IMR-90 (cell line): ENCODE measurements around the gene CHI3L1. TPM values are rescaled to one million over a fixed set of nuclear protein-coding genes. Genes with fewer than 3 reads are reported as not detected.

Experiments used
- ATAC-seq: fragments of 200-7000 bp; cut with Tn5 transposase; 2 replicates; pipeline ENCODE4 v1.9.1; 2020; ENCODE audit warnings: low read depth, mild to moderate bottlenecking, moderate library complexity
- Bru-seq: library from RNA; stranded (reverse); fragments of 400-500 nt; gene quantifications from one replicate; lab custom pipeline; 2021; lab: Mats Ljungman, UMichigan
- BruChase-seq, 2 experiments: library from RNA; stranded (reverse); fragments of 400-500 nt; gene quantifications; one replicate each; lab custom pipeline; 2021; lab: Mats Ljungman, UMichigan
- BruUV-seq: library from RNA; stranded (reverse); fragments of 400-500 nt; replicated peaks from 2 replicates; lab custom pipeline; 2021; lab: Mats Ljungman, UMichigan
- CTCF ChIA-PET: fragments of 300-600 bp; formaldehyde crosslinking; extraction: SDS; loops from one replicate; lab custom pipeline; 2021; ENCODE audit warnings: antibody characterized with exemption; lab: Yijun Ruan, JAX
- POLR2A ChIA-PET: fragments of 300-600 bp; sonication (Branson Sonifier 250); formaldehyde crosslinking; loops from one replicate; lab custom pipeline; 2022; ENCODE audit warnings: antibody characterized with exemption; ENCODE audit not compliant: unreplicated experiment; lab: Charles Lee
- DNase-seq: peaks from one replicate; pipeline ENCODE4 v3.0.0; 2013
- H2AFZ ChIP-seq: replicated peaks from 2 replicates; pipeline ENCODE3; 2013; ENCODE audit warnings: low read length, mild to moderate bottlenecking; ENCODE audit not compliant: poor library complexity
- H2AK5ac ChIP-seq: 2 replicates; pipeline ENCODE4 v1.6.1; 2013; ENCODE audit warnings: low read depth, low read length, inconsistent platforms
- H2AK9ac ChIP-seq: replicated peaks from 2 replicates; pipeline ENCODE3; 2013; ENCODE audit warnings: mild to moderate bottlenecking, low read depth, low read length, moderate library complexity; ENCODE audit not compliant: poor library complexity
- H2BK120ac ChIP-seq: 2 replicates; pipeline ENCODE4 v1.6.1; 2013; ENCODE audit warnings: low read depth, low read length, inconsistent platforms
- H2BK15ac ChIP-seq: 3 replicates; pipeline ENCODE4 v1.6.1; 2013; ENCODE audit warnings: low read depth, low read length, inconsistent platforms
- H2BK20ac ChIP-seq: 2 replicates; pipeline ENCODE4 v1.6.1; 2013; ENCODE audit warnings: low read depth, mild to moderate bottlenecking, inconsistent platforms, low read length, moderate library complexity
- H2BK5ac ChIP-seq: 2 replicates; pipeline ENCODE4 v1.6.1; 2013; ENCODE audit warnings: mild to moderate bottlenecking, low read depth, low read length, inconsistent platforms; ENCODE audit not compliant: poor library complexity, severe bottlenecking
- H3K14ac ChIP-seq: replicated peaks from 2 replicates; pipeline ENCODE4 v1.6.1; 2013; ENCODE audit warnings: low read depth, low read length, inconsistent platforms
- H3K18ac ChIP-seq: 2 replicates; pipeline ENCODE4 v1.6.1; 2013; ENCODE audit warnings: low read depth, low read length, control low read depth
- H3K23ac ChIP-seq: 2 replicates; pipeline ENCODE4 v1.6.1; 2013; ENCODE audit warnings: low read depth, low read length, inconsistent platforms
- H3K27ac ChIP-seq: 2 replicates; pipeline ENCODE4 v1.5.1; 2013; ENCODE audit warnings: mild to moderate bottlenecking, control low read depth, low read length; ENCODE audit not compliant: insufficient read depth
- H3K27me3 ChIP-seq: 2 replicates; pipeline ENCODE4 v1.6.1; 2013; ENCODE audit warnings: low read length; ENCODE audit not compliant: control insufficient read depth, insufficient read depth
- H3K36me3 ChIP-seq: 2 replicates; pipeline ENCODE4 v1.6.1; 2013; ENCODE audit warnings: low read length, mixed read lengths; ENCODE audit not compliant: control insufficient read depth, insufficient read depth
- H3K4ac ChIP-seq: 2 replicates; pipeline ENCODE4 v1.6.1; 2013; ENCODE audit warnings: low read depth, low read length, inconsistent platforms
- H3K4me1 ChIP-seq: 2 replicates; pipeline ENCODE4 v1.6.1; 2013; ENCODE audit warnings: low read length, mixed read lengths; ENCODE audit not compliant: control insufficient read depth, insufficient read depth
- H3K4me2 ChIP-seq: 2 replicates; pipeline ENCODE4 v1.6.1; 2013; ENCODE audit warnings: low read depth, mild to moderate bottlenecking, control low read depth, low read length, moderate library complexity
- H3K4me3 ChIP-seq: 2 replicates; pipeline ENCODE4 v1.5.1; 2013; ENCODE audit warnings: low read depth, mild to moderate bottlenecking, control low read depth, low read length, moderate library complexity; ENCODE audit not compliant: insufficient read depth
- H3K56ac ChIP-seq: 2 replicates; pipeline ENCODE4 v1.6.1; 2013; ENCODE audit warnings: low read length, inconsistent platforms; ENCODE audit not compliant: insufficient read depth; ENCODE audit errors: extremely low read depth
- H3K79me1 ChIP-seq, 2 experiments: 2 replicates each; pipeline ENCODE4 v1.6.1; 2013; ENCODE audit warnings: low read length in 2 of 2, inconsistent platforms in 1 of 2, low read depth in 1 of 2
- H3K9ac ChIP-seq: 2 replicates; pipeline ENCODE4 v1.6.1; 2013; ENCODE audit warnings: low read depth, low read length, control low read depth
- H3K9me1 ChIP-seq: 2 replicates; pipeline ENCODE4 v1.6.1; 2013; ENCODE audit warnings: low read length, inconsistent platforms; ENCODE audit not compliant: insufficient read depth
- H3K9me3 ChIP-seq: 2 replicates; pipeline ENCODE4 v1.6.1; 2013; ENCODE audit warnings: low read length; ENCODE audit not compliant: control insufficient read depth, insufficient read depth
- H4K20me1 ChIP-seq: 2 replicates; pipeline ENCODE4 v1.6.1; 2013; ENCODE audit warnings: low read length, inconsistent platforms; ENCODE audit not compliant: insufficient read depth
- H4K5ac ChIP-seq: 2 replicates; pipeline ENCODE4 v1.6.1; 2013; ENCODE audit warnings: mild to moderate bottlenecking, low read depth, low read length, control low read depth
- H4K8ac ChIP-seq, 2 experiments: 2 replicates each; pipeline ENCODE4 v1.6.1; 2013; ENCODE audit warnings: low read depth in 2 of 2, low read length in 2 of 2, control low read depth in 1 of 2, inconsistent platforms in 1 of 2
- H4K91ac ChIP-seq: 2 replicates; pipeline ENCODE4 v1.6.1; 2013; ENCODE audit warnings: low read depth, low read length, inconsistent platforms; ENCODE audit not compliant: insufficient read depth
- BHLHE40 ChIP-seq: fragments of 150-350 bp; IDR thresholded peaks from 2 replicates; pipeline ENCODE4 v1.6.1; 2016; ENCODE audit warnings: mild to moderate bottlenecking, low read depth, low read length
- CEBPB ChIP-seq: IDR thresholded peaks from 2 replicates; pipeline ENCODE4 v1.6.1; 2012; ENCODE audit warnings: low read depth, low read length, improper control_type of control experiment
- CHD1 ChIP-seq: IDR thresholded peaks from 2 replicates; pipeline ENCODE4 v1.6.1; 2012; ENCODE audit warnings: low read depth, low read length, improper control_type of control experiment
- ELK1 ChIP-seq: fragments of 150-350 bp; IDR thresholded peaks from 2 replicates; pipeline ENCODE4 v1.6.1; 2016; ENCODE audit warnings: low read depth, mild to moderate bottlenecking, low read length, moderate library complexity, borderline replicate concordance
- FOS ChIP-seq: fragments of 150-350 bp; IDR thresholded peaks from 2 replicates; pipeline ENCODE4 v1.6.1; 2016; ENCODE audit warnings: low read depth, low read length
- MAFK ChIP-seq: IDR thresholded peaks from 2 replicates; pipeline ENCODE4 v1.6.1; 2012; ENCODE audit warnings: low read depth, low read length, improper control_type of control experiment
- MAZ ChIP-seq: IDR thresholded peaks from 2 replicates; pipeline ENCODE4 v1.6.1; 2012; ENCODE audit warnings: low read depth, mild to moderate bottlenecking, low read length, improper control_type of control experiment, moderate library complexity, borderline replicate concordance
- MXI1 ChIP-seq: IDR thresholded peaks from 2 replicates; pipeline ENCODE4 v1.6.1; 2012; ENCODE audit warnings: low read depth, mild to moderate bottlenecking, low read length, moderate library complexity, borderline replicate concordance
- POLR2A ChIP-seq: IDR thresholded peaks from 2 replicates; pipeline ENCODE4 v1.6.1; 2012; ENCODE audit warnings: mild to moderate bottlenecking, low read depth, low read length
- RAD21 ChIP-seq: IDR thresholded peaks from 2 replicates; pipeline ENCODE4 v1.6.1; 2012; ENCODE audit warnings: low read length, improper control_type of control experiment
- RCOR1 ChIP-seq: IDR thresholded peaks from 2 replicates; pipeline ENCODE4 v1.6.1; 2012; ENCODE audit warnings: mild to moderate bottlenecking, low read length, improper control_type of control experiment; ENCODE audit not compliant: insufficient replicate concordance
- RFX5 ChIP-seq: IDR thresholded peaks from 2 replicates; pipeline ENCODE4 v1.8.0; 2012; ENCODE audit warnings: low read depth, mild to moderate bottlenecking, low read length, moderate library complexity
- USF2 ChIP-seq: fragments of 150-350 bp; IDR thresholded peaks from 2 replicates; pipeline ENCODE4 v1.6.1; 2017; ENCODE audit warnings: mild to moderate bottlenecking, antibody characterized with exemption, low read length, low read depth
- WGBS, 2 experiments: methylation state at CpG; one replicate each; pipeline versions ENCODE4 v1.1.5 to v1.1.7; 2013; ENCODE audit warnings: missing lambda C conversion rate in 2 of 2; ENCODE audit not compliant: insufficient read length in 1 of 2; ENCODE audit errors: extremely low coverage in 2 of 2; 5-methylcytosine and 5-hydroxymethylcytosine counted together
- dilution Hi-C: fragments of 300-500 bp; cut with HindIII; formaldehyde crosslinking; loops from one replicate; pipeline ENCODE4 v1.14.3; 2018; ENCODE audit warnings: low sequenced_read_pairs; ENCODE audit not compliant: unreplicated experiment
- in situ Hi-C: fragments of 300-500 bp; cut with MboI; formaldehyde crosslinking; loops from 3 replicates; pipeline ENCODE4 v1.14.3; 2019; ENCODE audit warnings: low sequenced_read_pairs, inconsistent platforms, mixed read lengths
- intact Hi-C: fragments of 100-400 bp; cut with micrococcal nuclease; formaldehyde crosslinking; loops from 2 replicates; pipeline ENCODE4 v1.10.0; 2022
- long read RNA-seq: library from polyadenylated mRNA; unstranded; transcript quantifications from one replicate; pipeline ENCODE4 v2.0.0, GENCODE V29; 2021; ENCODE audit not compliant: unreplicated experiment
- polyA plus RNA-seq, 3 experiments: library from polyadenylated mRNA; depleted of rRNA; stranded (reverse); fragments of >200 nt; gene quantifications; 2 replicates each; pipeline ENCODE4 v1.2.3, GENCODE V29; 2012; ENCODE audit warnings: low replicate concordance in 1 of 3
- total RNA-seq: library from RNA; depleted of rRNA; stranded (reverse); fragments of >200 nt; gene quantifications from 2 replicates; pipeline ENCODE4 v1.2.3, GENCODE V29; 2012; rRNA removed

Gene CHI3L1
- total RNA-seq: 0.28 TPM in 1 of 2 replicates, not detected in the other
- 0.17 TPM in 1 of 2 replicates, not detected in the other for polyA plus RNA-seq (2012; rRNA removed)
- 0.25 TPM in 1 of 2 replicates, not detected in the other for polyA plus RNA-seq (2012; cell fraction: cytosol; rRNA removed)
- polyA plus RNA-seq (2012; cell fraction: nucleus; rRNA removed; ENCODE audit: low replicate concordance): 0.86 and 1.1 TPM in 2 replicates
- Bru-seq, nascent RNA: not detected
- percentile 17 among the genes with signal in this experiment for BruChase-seq, experiment 1, labeled RNA remaining after a 6-hour chase
- not detected for BruChase-seq, experiment 2, labeled RNA remaining after a 2-hour chase
- long read RNA-seq: 0 reads

DNA sequence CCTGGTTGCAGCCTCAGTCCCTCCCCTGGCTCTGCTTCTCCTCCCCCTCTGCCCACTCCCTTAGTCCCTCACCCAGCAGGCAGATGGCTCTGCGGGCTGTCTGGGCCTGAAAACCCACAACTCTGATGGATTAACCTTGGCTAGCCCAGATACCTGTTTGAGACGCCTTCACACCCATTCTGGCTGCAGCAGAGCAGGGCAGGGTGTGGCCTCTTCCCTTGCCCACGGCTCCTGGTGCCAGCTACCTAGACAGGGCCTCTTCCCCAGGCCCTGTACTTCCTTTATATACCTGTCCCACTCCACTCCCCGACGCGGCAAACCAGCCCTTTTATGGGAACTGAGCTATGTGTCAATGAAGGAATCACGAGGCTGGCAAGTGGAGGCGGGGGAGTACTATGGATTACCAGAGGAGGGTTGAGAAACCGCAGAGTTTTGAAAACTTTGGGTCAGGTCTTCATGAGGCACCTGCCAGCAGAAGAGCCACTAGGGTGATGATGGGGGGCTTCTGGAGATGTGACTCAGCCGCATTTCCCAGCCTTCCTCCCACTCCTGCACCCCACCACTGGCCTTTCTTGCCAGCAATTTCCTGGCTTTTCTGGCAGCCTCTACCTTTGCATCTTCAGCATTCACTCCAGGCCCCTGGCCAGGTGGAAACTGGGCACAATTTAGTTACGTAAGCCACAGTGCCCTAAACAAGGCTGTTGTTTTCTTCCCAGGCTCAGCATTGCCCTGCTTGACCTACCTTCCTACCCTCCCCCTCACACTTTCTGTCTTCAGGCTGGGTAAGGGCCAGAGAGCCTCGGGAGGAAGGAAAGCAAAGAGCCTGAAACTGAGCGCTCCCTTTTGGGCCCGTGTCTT lies at the start of gene CHI3L1:
Gene CHI3L1, minus strand, starts transcription at position 259 of the 858 bp plus-strand sequence. Its CDS starts 81 bp downstream, at position 178.
- no peak within 1 kb of the TSS for H3K27ac ChIP-seq
- H2AK9ac ChIP-seq: peak within 1 kb of the TSS; percentile 39
- no peak within 1 kb of the TSS for H2BK15ac ChIP-seq
- no peaks in the 10 kb centered on the region for H4K20me1 ChIP-seq
- no peaks in the 10 kb centered on the region for H3K79me1 ChIP-seq
- ChIA-PET CTCF (interaction anchor here (0.8 kb wide), 1 partner anchor 15 kb away, joined by 4 read pairs; no protein-coding TSS in a partner anchor), POLR2A (no interaction called here)
- no peak within 1 kb of the TSS for H4K91ac ChIP-seq
- 60% methylated on average over 2 of the region's 14 CpGs; no CpG with 5 or more reads in 1 of the 2 experiments for WGBS, 2 experiments
- peaks cover 20% of the 10 kb centered on the region for H3K27me3 ChIP-seq
- DNase-seq (no peak), ATAC-seq (no peak; the same call in 1 of the 2 replicates)
- H4K8ac ChIP-seq: no peak within 1 kb of the TSS
- no TSS peak for BruUV-seq
- H3K9me1 ChIP-seq: no peaks in the 10 kb centered on the region
- H2BK5ac ChIP-seq: no peak within 1 kb of the TSS
- H3K18ac ChIP-seq: no peak within 1 kb of the TSS; the same call in 1 of the 2 replicates
- no peak within 1 kb of the TSS for H2BK120ac ChIP-seq
- no peak within 1 kb of the TSS; the same call in 1 of the 2 replicates for H3K9ac ChIP-seq
- H4K5ac ChIP-seq: no peak within 1 kb of the TSS; the same call in 1 of the 2 replicates
- dilution Hi-C loops (no loop called here), intact Hi-C loops (no loop called here), in situ Hi-C loops (no loop called here)
- no peaks in the 10 kb centered on the region for H3K9me3 ChIP-seq
- H3K4me3 ChIP-seq: no peak within 1 kb of the TSS
- H3K4ac ChIP-seq: no peak within 1 kb of the TSS
- H3K56ac ChIP-seq: no peak within 1 kb of the TSS
- H2BK20ac ChIP-seq: no peak within 1 kb of the TSS
- H3K4me2 ChIP-seq: no peak within 1 kb of the TSS
- H3K36me3 ChIP-seq: no peaks in the 10 kb centered on the region
- no peak within 1 kb of the TSS for H3K14ac ChIP-seq
- no peak within 1 kb of the TSS for H2AFZ ChIP-seq
- no peak within 1 kb of the TSS for H3K23ac ChIP-seq
- no peak within 1 kb of the TSS; the same call in 1 of the 2 replicates for H2AK5ac ChIP-seq
- H3K4me1 ChIP-seq: peaks cover 3% of the 10 kb centered on the region; the same call in 1 of the 2 replicates
- TF ChIP-seq USF2: no peak
- no peak for TF ChIP-seq RAD21
- TF ChIP-seq MXI1: no peak
- TF ChIP-seq MAFK: no peak
- no peak for TF ChIP-seq MAZ
- no peak for TF ChIP-seq ELK1
- no peak for TF ChIP-seq RFX5
- TF ChIP-seq BHLHE40: no peak
- TF ChIP-seq CHD1: no peak
- TF ChIP-seq POLR2A: no peak
- no peak for TF ChIP-seq CEBPB
- no peak for TF ChIP-seq RCOR1
- TF ChIP-seq FOS: no peak
